NK-92 treated with Interleukin-12 subunit alpha and Interleukin-12 subunit beta, amount 100 ng/mL, for 24 hours (cell line): Measurements from ENCODE around the gene TMEM183A.

Experiments used
- DNase-seq: peaks from one replicate; lab custom pipeline; 2025; lab: John Stamatoyannopoulos, UW

Gene TMEM183A

DNA sequence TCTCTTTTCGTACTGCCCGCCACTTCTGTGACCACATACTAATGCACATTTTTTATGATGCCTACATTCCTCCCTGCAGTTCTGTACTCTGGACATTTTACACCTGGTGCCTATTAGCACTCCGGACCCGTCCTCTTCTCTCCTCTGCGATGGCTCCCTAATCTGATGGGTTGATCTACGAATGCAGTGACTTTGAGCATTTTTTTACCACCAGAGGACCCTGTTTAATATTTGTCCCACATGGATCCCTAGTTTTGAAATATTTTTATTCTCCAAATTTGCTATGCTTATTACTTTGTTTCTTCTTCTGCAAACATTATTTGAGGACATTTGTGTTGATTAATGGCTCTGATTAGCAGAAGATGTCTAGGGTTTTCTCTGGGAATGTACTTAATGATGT, 24.3 kb downstream of the TMEM183A start:
- DNase-seq = no peak

DNA sequence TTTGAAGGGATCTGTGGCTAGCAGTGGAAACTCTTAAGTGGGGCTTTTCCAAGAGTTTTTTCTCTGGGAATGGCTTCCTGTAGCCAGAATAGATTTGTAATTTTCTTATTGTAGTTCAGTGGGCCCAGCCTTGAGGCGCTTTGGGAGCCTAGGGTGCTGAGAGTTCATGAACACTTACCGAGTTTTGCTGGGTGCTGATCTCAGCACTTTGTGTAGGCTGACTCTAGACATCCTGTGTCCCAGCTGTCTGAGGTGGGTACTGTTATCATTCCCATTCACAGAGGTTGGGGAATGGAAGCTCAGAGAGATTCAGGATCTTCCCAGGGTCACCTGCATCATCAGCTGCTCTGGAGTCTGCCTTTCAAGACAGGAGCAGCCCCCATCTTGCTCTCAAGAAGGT, 26.1 kb downstream of the TMEM183A start:
- DNase-seq = no peak

DNA sequence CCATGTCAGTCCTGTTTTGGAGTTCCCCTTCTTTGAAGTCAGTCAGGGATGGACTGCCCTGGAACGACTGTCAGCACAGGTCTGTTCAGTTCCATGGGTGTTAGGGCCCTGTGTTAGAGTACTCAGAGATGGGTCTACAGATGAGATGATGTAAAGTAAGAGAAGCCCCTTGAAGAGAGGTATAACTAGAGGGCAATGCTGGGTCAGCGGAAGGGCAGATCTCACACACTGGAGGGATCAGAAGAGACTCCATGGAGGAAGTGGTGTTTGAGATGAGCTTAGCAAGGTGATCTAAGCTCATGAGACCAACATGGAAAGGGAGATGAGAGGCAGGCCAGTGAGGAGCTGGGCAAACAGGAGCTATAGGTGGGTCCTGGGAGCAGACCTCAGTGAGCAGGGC, 26.7 kb downstream of the TMEM183A start:
- DNase-seq = no peak

DNA sequence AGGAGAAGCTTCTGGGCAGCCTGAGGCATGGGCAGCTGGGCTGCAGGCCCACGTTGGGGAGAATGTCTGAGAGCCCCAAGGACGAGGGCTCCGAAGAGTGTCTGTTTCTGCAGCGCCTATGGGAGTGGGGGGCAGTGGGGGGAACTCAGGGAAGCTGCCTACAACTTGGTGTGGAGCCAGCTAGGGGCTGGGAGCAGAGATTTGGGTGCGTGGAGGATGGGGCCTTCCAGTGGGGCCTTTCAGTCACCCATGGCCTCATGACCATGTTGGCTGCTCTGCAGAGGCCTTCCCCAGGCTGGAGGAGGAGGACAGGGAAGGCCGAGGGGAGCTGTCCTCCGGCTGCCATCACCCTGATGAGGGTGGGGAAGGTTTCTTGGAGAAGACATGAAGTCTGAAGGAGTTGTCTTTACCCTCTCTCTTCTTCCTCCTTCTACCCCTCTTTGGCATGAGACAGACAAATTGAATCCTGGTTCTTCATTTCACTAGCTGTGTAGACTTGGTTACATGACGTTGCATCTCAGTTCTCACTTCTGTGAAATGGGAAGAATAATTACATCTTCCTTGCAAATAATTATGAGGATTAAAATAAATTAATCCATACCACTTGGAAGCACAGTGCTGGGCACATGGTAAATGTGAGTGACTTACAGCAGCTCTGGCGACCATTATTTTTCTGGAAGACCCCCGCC, 27.4 kb downstream of the TMEM183A start:
- DNase-seq = no peak

DNA sequence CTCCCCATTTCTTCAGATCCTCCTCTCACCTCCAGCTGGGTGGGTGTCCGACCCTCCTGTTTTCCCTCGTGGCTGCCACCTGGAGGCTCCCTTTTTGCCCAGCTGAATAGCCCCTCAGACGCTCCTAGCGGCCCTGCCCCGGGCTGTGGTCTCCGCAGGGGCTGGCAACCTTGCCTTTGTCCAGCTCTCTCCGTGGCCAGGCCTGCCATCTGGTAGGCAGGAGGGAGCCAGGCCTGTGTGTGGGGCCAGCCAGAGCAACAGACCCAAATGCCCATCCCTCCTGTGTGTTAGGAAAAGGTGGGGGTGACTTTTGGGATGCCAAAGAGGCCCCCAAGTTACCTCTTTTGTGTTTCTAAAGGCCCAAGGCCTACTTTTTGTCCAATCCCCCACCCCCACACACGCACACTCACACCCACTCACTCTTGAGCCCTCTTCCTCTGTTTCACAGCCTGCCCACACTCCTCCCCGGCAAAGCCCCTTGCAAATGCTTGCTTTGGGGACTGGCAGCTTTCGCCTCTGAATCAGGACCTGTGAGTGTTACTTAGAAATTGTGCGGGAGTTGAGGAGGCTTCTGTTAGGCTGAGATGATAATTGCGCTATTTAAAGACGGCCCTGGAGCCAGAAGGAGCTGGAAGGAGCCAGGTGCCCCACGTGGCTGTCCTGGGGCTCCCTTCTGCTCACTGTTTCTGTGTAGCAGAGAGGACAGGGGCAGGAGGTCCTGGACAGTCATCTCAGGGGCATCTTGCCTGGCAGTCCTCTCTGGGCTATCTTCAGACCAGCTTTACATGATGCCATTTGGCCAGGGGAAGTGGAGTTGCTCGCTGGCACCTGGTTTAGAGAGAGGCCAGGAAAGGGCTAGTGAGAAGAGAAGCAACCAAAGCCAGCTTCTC, 28.2 kb downstream of the TMEM183A start:
- no peak for DNase-seq

DNA sequence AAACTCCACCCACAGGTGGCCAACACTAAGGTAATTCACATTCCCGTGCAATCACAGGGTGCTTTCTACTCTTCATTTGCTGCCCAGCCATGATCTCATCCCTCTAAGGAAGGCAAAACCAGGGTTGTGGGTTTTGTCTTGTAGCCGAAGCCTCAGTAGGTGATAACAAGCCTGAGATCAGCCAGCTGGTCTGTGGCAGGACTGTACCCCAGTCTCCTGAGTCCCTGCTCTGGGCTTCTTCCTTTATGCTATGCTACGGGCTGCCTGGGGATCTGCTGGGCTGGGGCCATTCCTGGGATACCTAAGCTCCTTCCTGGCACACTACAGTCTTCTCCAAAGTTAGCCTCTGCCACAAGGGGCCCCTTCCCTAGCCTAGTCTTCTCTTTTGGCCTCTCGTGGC, 29.0 kb downstream of the TMEM183A start:
- no peak for DNase-seq

DNA sequence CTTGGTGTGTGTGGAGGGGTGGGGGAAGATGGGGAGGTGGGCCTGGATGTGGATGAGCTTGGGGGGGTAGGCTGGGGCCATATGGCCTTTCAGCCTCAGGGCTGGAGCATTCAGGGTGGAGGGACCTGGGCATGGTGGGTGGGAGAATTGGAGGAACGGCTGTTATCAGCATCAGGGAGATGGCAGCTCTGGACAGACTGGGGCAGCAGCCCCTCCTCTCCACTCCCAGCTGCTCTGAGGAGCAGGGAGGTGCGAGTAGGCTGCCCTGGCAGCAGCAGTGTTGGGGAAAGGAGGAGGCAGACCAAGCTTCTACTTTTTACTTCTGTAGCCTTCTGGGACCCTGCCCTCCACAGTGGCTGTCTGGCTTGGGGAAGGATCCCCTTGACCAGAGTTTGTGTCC, 29.4 kb downstream of the TMEM183A start:
- DNase-seq = no peak

DNA sequence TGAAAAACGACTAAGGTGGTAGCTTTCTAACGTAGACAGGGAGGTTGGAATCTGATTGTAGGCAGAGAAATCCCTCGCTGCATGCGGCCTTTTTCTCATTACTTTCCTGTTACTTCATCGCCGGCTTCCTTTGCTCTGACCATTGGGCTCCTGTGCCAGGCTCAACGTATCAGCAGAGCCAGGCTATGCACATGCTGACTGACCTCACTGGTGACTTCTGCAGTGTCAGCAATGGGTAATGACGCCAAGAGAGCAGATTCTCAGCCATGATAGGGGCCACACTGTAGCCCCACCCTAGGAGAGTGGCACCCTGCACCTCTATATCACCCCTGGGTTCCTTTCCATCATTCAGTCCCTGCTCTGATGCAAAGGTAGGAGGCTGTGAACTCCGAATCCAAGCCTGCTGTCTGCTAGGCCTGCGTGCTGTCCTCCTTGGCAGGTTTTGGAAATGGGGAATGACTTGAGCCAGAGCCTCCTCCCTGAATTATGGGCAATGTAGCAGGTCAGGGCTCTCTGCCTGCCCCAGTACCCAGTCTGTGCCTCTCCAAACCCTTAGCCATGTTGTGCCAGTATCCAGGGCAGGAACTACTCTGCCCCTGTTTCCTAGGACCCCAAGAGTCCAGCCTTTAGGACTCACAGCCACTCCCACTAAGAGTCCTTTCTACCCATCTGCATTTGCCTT, 30.5 kb downstream of the TMEM183A start:
- DNase-seq = no peak

DNA sequence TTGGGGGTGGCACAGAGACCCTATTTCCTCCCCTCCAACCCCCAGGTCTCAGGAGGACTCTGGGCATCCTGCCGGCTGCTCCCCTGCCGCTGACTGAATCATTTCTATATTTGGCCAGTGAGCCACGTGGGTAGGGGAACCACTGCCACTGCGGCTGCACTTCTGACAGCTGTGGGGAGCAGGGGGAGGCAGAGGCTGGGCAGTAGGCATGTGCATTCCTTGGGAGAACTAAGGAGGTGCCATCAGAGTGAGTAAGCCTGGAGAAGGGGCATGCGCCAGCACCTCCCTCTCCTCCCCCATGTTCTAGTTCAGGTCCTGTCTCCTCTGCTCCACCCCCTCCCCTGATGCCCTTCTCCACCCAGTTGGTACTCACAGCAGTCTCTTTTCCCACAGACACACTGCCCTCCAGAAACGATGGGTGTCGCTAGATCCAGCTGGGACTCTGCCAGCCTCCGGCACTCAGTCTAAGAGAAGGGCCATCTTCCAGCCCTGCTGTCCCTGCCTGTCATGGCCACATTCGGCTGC, 31.1 kb downstream of the TMEM183A start:
- DNase-seq = no peak

DNA sequence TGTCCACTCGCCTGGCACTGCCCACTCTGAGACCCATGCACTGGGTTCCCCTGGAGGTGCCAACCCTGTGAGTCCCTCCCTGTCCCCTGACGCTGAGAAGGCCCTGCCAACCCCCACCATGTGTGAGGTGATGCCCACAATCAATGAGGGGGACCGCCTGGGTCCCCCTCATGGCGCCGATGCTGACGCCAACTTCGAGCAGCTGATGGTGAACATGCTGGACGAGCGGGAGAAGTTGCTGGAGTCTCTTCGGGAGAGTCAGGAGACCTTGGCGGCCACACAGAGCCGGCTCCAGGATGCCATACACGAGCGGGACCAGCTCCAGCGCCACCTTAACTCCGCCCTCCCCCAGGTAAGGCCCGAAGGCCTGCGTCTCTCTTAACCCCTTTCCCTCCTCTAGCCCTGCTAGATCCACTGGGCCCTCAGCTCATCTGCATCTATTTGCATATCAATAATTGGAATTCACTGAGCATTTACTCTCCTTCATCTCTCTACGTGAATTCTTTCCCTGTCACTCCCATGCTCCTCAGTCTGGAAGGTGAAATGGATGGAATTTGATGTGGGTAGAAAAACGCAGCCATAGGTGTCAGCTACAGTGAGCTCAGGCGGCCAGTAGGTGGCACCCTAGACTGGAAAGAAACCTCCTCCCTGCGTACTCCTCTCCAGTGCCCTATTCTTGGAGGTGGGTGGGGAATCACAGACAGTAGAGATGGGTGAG, 31.9 kb downstream of the TMEM183A start:
- DNase-seq = no peak

DNA sequence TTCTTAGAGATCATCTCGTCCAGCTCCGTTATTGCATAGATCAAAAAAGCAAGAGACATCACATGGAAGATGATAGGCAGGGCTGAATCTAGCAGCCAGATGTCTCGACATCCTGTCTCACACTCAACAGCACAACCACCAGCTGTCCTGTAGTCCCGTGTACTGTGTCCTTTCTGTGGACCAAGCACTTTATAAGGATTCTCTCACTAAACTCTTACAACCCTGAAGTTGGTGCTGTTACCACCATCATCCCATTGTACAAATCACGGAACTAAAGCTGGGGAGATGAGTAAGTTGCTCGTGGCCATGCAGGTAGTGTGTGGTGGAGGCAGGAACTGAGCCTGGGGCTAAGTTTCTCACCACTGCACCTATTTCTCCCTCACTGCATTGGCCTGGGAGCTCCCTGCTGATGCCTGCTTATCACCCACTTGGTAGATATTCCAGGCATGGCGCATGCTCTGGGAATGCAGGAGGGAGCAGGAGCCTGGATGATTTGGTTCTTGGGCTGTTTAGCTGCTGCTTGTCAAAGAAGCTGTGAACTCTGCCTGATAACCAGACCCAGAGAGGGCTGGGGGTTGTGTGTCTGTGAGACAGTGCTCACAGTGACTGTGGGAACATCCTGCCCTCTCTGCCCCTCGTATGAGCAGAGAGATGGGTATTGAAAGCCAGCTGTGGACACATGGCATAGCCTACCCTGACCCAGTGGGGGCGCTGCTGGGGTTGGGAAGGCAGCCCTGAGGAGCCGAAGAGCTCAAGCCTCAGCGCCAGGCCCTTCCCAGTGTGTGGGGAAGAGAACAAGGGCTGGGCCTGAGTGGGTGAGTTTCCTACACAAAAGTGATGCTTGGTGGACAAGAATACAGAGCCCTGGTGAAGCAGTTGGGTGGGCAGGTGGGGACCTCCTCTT, 32.7 kb downstream of the TMEM183A start:
- DNase-seq = no peak

DNA sequence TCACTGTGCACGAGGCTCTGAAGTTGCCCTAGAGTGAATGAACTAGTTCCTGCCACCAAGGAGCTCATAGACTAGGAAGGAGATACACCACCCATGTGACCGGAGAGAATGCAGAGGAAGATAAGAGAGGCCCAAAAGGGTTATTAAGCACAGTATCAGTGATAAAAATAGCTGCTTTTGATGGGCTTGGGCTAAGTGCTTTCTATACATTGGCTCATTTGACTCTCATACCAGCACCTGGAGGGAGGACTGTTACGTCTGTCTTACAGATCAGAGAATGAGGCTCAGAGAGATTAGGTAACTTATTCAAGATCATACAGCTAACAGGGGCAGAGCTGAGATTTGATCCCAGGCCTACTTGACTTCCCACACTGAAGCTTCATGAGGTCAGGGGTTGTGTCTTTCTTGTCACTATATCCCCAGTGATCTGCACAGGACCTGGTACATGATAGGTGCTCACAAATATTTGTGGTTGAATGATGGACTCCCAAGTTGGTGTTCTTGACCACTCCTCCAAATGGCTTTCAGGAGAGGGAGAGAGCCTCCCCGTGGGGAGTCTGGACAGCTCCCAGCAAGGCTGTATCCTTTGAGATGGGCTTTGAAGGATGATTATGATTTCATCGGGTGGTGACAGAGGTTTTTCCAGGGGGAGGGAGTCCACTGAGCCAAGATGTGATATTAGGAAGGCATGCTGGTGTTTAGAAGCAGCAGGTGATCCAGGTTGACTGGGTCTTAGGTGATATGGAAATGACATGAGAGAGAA, 33.5 kb downstream of the TMEM183A start:
- DNase-seq = no peak

DNA sequence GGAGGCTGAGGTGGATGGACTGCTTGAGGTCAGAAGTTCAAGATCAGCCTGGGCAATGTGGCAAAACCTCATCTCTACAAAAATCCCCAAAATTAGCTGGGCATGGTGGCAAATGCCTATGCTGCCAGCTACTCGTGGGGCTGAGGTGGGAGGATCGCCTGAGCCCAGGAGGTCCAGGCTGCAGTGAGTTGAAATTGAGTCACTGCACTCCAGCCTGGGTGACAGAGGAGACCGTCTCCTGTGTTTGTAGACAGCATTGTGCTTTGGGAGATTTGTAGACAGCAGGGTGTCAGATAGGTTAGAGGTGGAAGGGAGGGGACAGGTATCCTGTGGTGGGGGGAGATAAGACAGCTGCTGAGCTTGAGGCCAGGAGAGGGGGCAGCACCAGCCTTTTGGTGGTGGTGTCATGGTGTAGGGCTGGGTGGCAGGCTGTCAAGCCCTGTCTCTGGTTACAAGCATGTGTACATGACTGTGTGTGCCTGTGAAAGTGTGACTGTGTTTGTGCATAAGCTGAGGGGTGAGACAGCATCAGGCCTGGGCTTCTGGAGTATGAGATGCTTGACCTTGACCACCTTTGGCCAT, 34.3 kb downstream of the TMEM183A start:
- DNase-seq = no peak

DNA sequence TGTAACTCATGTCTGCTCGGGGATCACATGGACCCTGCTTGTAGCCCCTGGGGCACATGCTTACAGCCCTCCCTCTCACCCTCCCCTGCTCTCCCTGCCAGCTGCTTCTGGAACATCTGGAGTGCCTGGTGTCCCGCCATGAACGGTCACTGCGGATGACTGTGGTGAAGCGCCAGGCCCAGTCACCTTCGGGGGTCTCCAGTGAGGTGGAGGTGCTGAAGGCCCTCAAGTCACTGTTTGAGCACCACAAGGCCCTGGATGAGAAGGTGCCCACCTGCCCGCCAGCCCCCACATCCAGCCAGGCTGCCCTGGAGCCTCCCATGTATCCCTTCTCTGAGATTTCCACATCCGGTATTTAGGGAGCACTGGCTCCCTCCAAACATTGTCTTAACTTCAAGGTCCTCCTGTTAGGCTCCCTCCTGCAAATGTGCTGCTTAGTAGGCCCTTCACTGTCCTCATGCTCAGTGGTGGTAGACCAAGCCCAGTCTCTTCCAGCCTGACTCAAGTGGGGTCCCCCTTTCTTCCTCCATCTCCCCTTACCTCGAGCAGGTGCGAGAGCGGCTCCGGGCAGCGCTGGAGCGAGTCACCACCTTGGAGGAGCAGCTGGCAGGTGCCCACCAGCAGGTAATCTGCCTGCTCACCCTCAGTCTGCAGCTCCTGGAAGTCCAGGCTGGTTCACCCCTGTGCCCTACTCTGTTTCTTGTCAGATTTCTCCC, 36.8 kb downstream of the TMEM183A start:
- no peak for DNase-seq

DNA sequence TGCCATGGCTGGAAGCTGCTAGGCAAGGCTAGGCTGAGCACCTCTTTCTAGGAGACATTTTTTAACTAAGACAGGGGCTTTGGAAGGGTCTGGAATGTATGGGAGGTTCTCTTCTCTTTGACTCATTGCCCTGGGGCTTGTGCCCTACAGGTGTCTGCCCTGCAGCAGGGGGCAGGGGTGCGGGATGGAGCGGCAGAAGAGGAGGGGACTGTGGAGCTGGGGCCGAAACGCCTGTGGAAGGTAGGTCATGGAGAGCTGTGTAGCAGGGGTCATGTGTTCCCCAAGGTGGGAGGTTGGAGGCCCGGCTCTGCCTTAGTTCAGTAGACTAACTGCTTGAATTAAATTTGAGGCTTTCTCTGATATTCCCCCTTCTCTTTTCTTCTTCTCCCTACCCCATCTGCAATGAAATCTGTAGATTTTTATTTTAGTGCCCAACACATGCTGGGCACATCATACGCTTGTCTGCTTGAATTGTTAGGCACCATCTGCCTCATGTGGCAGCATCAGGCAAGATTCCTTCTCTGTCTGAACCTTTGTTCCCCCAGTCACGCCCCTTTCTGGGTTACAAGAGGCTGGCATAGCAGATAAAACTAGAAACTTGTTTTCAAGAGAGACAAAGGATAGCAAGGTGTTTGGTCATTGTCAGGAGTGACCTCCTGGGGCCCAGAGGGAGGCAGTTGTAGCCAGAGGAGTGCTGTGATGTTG, 37.5 kb downstream of the TMEM183A start:
- DNase-seq = no peak

DNA sequence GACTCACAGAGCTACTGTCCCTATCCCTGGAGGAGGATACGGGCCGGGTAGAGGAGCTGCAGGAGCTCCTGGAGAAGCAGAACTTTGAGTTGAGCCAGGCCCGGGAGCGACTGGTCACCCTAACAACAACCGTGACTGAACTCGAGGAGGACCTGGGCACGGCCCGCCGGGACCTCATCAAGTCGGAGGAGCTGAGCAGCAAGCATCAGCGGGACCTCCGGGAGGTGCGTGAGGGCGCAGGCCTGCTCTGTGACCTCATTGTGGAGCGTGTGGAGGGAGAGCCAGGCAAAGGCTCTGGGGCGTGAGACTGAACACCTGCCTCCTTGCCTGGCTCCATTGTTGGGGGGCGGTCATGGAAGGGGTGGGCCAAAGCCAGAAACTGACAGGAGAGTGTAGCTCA, 38.2 kb downstream of the TMEM183A start:
- DNase-seq = no peak

DNA sequence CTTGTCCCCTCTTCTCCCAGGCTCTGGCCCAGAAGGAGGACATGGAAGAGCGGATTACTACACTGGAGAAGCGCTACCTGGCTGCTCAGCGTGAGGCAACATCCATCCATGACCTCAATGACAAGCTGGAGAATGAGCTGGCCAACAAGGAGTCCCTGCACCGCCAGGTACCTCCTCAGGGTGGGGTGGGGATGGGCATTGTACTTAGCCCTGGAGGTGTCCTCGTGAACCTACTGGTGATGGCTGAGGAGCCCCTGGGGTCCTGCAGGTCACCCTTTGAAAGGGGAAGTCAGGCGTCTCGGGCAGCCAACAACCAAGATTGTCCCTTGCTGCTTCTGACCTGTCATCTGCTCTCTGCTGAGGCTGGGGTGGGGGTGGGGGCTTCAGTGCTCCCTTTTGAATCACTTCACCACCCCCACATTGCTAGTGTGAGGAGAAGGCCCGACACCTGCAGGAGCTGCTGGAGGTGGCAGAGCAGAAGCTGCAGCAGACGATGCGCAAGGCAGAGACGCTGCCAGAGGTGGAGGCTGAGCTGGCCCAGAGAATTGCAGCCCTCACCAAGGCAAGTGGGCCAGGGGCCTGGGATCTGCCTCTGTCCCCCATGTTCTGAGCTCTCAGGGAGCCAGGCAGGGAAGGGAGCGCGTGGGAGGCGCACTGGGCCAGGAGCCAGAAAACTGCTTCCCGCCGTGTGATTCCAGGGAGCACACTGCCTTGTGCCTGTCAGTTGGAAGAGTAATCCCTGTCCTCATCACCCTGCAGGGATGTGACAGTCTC, 38.8 kb downstream of the TMEM183A start:
- no peak for DNase-seq
